ENCODE results near the gene HTR4.

- TF ChIP-seq CTCF (conservative IDR thresholded peaks at IDR 0.05; ENCODE audit: low read length): no peak
- TF ChIP-seq EZH2phosphoT487 (IDR thresholded peaks at IDR 0.05; ENCODE audit: borderline replicate concordance, low read depth, low read length): no peak
Observed at GRCh38 chr5:148524721-148525120, 129.6 kb downstream of the HTR4 start.
